DOHH2 (cell line): ENCODE data around the gene TCOF1.

Experiments used
- H3F3A ChIP-seq: fragments of 200-600 bp; sonication (generic), shearing (Covaris generic); 2 replicates; pipeline ENCODE4 v1.6.0; 2016; ENCODE audit warnings: antibody characterized with exemption, mild to moderate bottlenecking; ENCODE audit not compliant: control insufficient read depth, insufficient read depth
- H3K27ac ChIP-seq: fragments of 200-600 bp; sonication (generic); 2 replicates; pipeline ENCODE4 v1.5.1; 2014; ENCODE audit warnings: low read depth, mild to moderate bottlenecking, low read length, moderate library complexity
- H3K27me3 ChIP-seq: fragments of 200-600 bp; sonication (generic); 2 replicates; pipeline ENCODE4 v1.6.1; 2014; ENCODE audit warnings: mild to moderate bottlenecking, low read length, mixed read lengths; ENCODE audit not compliant: control insufficient read depth
- H3K36me3 ChIP-seq: fragments of 200-600 bp; sonication (generic); 2 replicates; pipeline ENCODE4 v1.6.1; 2014; ENCODE audit warnings: mild to moderate bottlenecking, low read length, moderate library complexity, mixed read lengths; ENCODE audit not compliant: control insufficient read depth
- H3K4me1 ChIP-seq: fragments of 200-600 bp; sonication (generic); 2 replicates; pipeline ENCODE4 v1.6.1; 2014; ENCODE audit warnings: mild to moderate bottlenecking, low read length, mixed read lengths; ENCODE audit not compliant: control insufficient read depth
- H3K4me2 ChIP-seq: fragments of 200-600 bp; sonication (generic); 2 replicates; pipeline ENCODE4 v1.6.0; 2014; ENCODE audit warnings: mild to moderate bottlenecking, low read length, moderate library complexity
- H3K4me3 ChIP-seq: fragments of 200-600 bp; sonication (generic); 2 replicates; pipeline ENCODE4 v1.5.1; 2014; ENCODE audit warnings: mild to moderate bottlenecking, low read length, mixed read lengths
- H3K79me2 ChIP-seq: fragments of 200-600 bp; sonication (generic); 2 replicates; pipeline ENCODE4 v1.6.1; 2014; ENCODE audit warnings: mild to moderate bottlenecking, low read length, mixed read lengths; ENCODE audit not compliant: control insufficient read depth
- H3K9me2 ChIP-seq: fragments of 200-600 bp; sonication (generic); replicated peaks from 2 replicates; pipeline ENCODE4 v1.6.1; 2014; ENCODE audit warnings: mild to moderate bottlenecking, low read length, mixed read lengths; ENCODE audit not compliant: control insufficient read depth
- H3K9me3 ChIP-seq: fragments of 200-600 bp; sonication (generic); 2 replicates; pipeline ENCODE4 v1.6.1; 2014; ENCODE audit warnings: antibody characterized with exemption, low read length, mixed read lengths; ENCODE audit not compliant: control insufficient read depth, insufficient read depth
- H4K20me1 ChIP-seq: fragments of 200-600 bp; sonication (generic); 2 replicates; pipeline ENCODE4 v1.6.0; 2014; ENCODE audit warnings: low read depth, mild to moderate bottlenecking, antibody characterized with exemption, low read length, moderate library complexity; ENCODE audit not compliant: control insufficient read depth, insufficient read depth
- EZH2phosphoT487 ChIP-seq: fragments of 200-600 bp; sonication (generic); IDR thresholded peaks from 2 replicates; pipeline ENCODE4 v1.6.1; 2017; ENCODE audit warnings: borderline replicate concordance, mild to moderate bottlenecking, antibody characterized with exemption, low read length, moderate library complexity, mixed read lengths
- TF ChIP-seq, protein P1 (sequence below): fragments of 200-600 bp; sonication (generic); IDR thresholded peaks from one replicate; pipeline ENCODE4 v1.5.1; 2014; ENCODE audit warnings: antibody characterized with exemption, mild to moderate bottlenecking, low read depth, low read length; ENCODE audit not compliant: poor library complexity, severe bottlenecking

Gene TCOF1

DNA sequence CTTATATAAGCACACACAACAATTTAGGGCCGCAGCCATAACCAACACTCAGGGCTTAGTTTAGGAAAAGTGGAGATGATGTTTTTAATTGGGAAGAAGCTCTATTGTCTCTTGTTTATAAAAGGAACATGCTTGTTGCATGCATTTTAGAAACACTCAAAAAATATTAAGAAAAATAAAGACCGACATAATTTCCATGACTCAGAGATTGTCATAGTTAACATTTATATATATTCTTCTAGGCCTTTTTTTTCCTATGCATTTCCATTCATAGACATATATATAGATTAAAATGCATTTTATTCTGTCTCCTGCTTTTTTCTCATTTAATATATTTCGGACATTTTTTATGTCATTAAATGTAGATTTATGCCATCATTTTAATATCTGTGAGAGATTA, 41.2 kb upstream of the TCOF1 start:
- Histone ChIP-seq H3K4me3 (no peak overlapping the region), H3K4me1 (no peaks in the 10 kb centered on the region), H3K79me2 (no peaks in the 10 kb centered on the region), H3K9me2 (no peaks in the 10 kb centered on the region), H3F3A (no peaks in the 10 kb centered on the region), H4K20me1 (no peaks in the 10 kb centered on the region), H3K27ac (no peak overlapping the region), H3K4me2 (no peak overlapping the region), H3K36me3 (no peaks in the 10 kb centered on the region), H3K9me3 (no peaks in the 10 kb centered on the region), H3K27me3 (peaks cover 19% of the 10 kb centered on the region)
- TF ChIP-seq, protein P1, sequence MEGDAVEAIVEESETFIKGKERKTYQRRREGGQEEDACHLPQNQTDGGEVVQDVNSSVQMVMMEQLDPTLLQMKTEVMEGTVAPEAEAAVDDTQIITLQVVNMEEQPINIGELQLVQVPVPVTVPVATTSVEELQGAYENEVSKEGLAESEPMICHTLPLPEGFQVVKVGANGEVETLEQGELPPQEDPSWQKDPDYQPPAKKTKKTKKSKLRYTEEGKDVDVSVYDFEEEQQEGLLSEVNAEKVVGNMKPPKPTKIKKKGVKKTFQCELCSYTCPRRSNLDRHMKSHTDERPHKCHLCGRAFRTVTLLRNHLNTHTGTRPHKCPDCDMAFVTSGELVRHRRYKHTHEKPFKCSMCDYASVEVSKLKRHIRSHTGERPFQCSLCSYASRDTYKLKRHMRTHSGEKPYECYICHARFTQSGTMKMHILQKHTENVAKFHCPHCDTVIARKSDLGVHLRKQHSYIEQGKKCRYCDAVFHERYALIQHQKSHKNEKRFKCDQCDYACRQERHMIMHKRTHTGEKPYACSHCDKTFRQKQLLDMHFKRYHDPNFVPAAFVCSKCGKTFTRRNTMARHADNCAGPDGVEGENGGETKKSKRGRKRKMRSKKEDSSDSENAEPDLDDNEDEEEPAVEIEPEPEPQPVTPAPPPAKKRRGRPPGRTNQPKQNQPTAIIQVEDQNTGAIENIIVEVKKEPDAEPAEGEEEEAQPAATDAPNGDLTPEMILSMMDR: no peak
- no peak for TF ChIP-seq EZH2phosphoT487

DNA sequence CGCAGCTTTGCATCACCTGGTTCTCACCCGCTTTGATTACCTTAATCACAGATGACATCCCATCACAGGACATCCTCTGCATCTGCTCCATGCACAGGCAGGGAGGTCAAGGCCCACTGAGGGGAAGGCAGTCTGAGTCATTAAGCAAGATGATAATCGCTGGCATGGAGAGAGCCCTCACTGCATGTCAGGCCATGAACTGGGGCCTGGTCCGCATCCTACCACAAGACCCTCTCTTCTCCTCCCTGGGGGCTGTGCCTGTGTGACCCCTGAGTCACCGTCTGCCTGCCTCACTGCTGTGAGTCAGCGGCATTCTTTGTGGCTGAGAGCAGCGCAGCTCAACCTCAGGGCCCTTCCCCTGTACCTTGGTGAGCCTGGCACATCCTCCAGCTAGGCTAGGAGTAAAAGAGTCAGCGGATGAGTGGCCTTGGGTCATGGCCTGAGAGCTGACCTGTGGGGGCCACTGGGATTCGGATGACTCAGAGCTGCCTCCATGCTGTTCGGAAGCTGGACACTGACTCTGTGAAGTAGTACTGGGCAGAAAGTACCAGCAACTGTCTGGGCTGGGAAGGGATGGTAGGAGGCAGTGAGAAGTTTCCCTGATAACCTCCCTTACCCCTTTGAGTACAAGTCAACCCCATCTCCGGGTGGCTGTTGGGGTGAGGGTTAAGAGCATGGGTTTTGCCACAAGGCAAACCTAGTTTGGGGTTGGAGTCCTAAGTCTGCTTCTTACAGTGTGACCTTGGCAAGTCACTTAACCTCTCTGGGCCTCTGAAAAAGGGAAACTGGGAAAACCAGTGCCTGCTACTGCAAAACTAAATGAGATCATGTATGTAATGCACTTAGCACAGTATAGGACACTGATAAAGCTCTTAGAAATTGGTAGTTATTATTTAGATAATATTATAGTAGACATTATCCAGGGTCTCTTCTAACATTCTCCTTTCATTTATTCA, 40.2 kb upstream of the TCOF1 start:
- H3K4me3 ChIP-seq: no peak overlapping the region
- no peaks in the 10 kb centered on the region for H4K20me1 ChIP-seq
- H3K4me1 ChIP-seq: no peaks in the 10 kb centered on the region
- no peaks in the 10 kb centered on the region for H3K9me2 ChIP-seq
- H3K27ac ChIP-seq: no peak overlapping the region
- H3K36me3 ChIP-seq: no peaks in the 10 kb centered on the region
- no peaks in the 10 kb centered on the region for H3K9me3 ChIP-seq
- TF ChIP-seq, protein P1: no peak
- TF ChIP-seq EZH2phosphoT487: no peak
- H3F3A ChIP-seq: no peaks in the 10 kb centered on the region
- no peak overlapping the region for H3K4me2 ChIP-seq
- no peaks in the 10 kb centered on the region for H3K79me2 ChIP-seq
- peaks cover 14% of the 10 kb centered on the region for H3K27me3 ChIP-seq

DNA sequence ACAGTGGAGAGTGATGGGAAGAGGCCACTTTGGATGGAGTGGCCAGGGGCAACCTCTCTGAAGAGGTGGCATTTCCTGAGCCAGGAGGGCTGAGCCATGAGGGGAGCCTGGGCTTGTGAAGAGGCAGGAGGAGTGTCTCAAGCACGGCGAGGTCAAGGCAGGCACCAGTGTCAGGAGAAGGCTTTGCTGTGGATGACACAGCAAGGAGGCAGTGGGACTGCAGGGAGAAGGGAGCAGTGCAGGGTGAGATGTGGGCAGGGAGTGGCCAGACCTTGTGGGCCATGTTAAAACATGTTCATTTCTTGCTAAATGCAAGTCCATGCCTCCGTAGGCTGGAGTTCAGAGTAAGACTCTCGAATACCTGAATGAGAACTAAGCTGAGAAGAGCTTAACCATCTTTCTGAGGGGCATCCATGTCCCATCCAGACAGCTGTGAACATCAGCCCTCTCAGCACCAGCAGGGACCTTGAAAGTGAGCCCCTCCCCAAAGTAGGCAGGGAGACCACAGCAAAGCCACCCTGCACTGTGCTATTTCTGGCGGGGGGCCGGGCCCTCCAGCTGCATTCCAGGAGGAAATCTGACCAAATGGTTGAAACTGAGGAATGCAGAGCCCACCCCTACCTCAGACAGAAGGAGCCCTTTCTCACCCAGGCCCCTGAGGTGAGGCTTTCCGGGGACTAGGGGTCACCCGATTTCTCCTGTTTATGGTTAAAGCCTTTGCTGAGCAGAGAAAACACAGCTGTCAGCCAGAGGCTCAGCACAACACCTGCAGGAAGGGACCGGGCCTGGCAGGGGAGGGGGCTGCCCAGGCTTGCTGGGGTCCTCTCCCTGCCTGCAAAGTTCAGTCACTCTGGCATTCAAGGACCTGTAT, 38.6 kb upstream of the TCOF1 start:
- Histone ChIP-seq H3K4me1 (no peaks in the 10 kb centered on the region), H3K4me3 (no peak overlapping the region), H3K79me2 (no peaks in the 10 kb centered on the region), H3K9me3 (no peaks in the 10 kb centered on the region), H3K27me3 (peaks cover 6% of the 10 kb centered on the region), H3F3A (no peaks in the 10 kb centered on the region), H3K9me2 (no peaks in the 10 kb centered on the region), H3K27ac (no peak overlapping the region), H4K20me1 (no peaks in the 10 kb centered on the region), H3K36me3 (no peaks in the 10 kb centered on the region), H3K4me2 (no peak overlapping the region)
- TF ChIP-seq, protein P1: no peak
- no peak for TF ChIP-seq EZH2phosphoT487
